HCT116 (cell line): Measurements from ENCODE around the gene BICDL2. TPM values are rescaled to one million over a fixed set of nuclear protein-coding genes. Genes with fewer than 3 reads are reported as not detected.

Source experiments
- ATAC-seq: fragments of 200-7000 bp; cut with Tn5 transposase; 2 replicates; pipeline ENCODE4 v1.9.1; 2020; ENCODE audit warnings: mild to moderate bottlenecking, moderate library complexity
- BruUV-seq: library from RNA; stranded (reverse); fragments of 400-500 nt; replicated peaks from 2 replicates; lab custom pipeline; 2021; lab: Mats Ljungman, UMichigan
- CTCF ChIA-PET: fragments of 300-600 bp; sonication (Branson Sonifier 250); formaldehyde crosslinking; loops from one replicate; lab custom pipeline; 2021; ENCODE audit warnings: antibody characterized with exemption; lab: Charles Lee
- POLR2A ChIA-PET: fragments of 300-600, 350-600 bp; sonication (Branson Sonifier 250); formaldehyde crosslinking; loops from one replicate; lab custom pipeline; 2021; ENCODE audit warnings: antibody characterized with exemption; lab: Charles Lee
- RAD21 ChIA-PET, 2 experiments: fragments of 300-600 bp; sonication (Branson Sonifier 250); formaldehyde crosslinking; loops; one replicate each; lab custom pipeline; 2023; ENCODE audit warnings: low total read pairs in 2 of 2; ENCODE audit not compliant: uncharacterized antibody in 2 of 2, unreplicated experiment in 2 of 2, low non-redundant PET in 1 of 2; lab: Charles Lee
- DNase-seq: peaks from one replicate; pipeline ENCODE4 v3.0.0-alpha.2; 2010; ENCODE audit warnings: low read depth, low spot score
- H2AFZ ChIP-seq: fragments of 200-600 bp; shearing (Covaris generic), sonication (generic); 2 replicates; pipeline ENCODE4 v1.6.1; 2017; ENCODE audit warnings: low read depth, mixed run types, mixed read lengths, antibody characterized with exemption, low read length; ENCODE audit not compliant: poor library complexity, severe bottlenecking
- H3K27ac ChIP-seq: 2 replicates; pipeline ENCODE4 v1.5.1; 2012; ENCODE audit warnings: low read depth, low read length
- H3K27me3 ChIP-seq: fragments of 200-600 bp; sonication (generic); 2 replicates; pipeline ENCODE4 v1.6.1; 2016; ENCODE audit warnings: mixed run types, low read length, mixed read lengths; ENCODE audit not compliant: insufficient read depth
- H3K36me3 ChIP-seq, 2 experiments: fragments of 200-500 bp in 1 of 2; fragments of 200-600 bp in 1 of 2; sonication (Bioruptor generic) in 1 of 2; sonication (generic) in 1 of 2; 2 replicates each; pipeline versions ENCODE4 v1.5.1 to v1.6.1; 2014 to 2016; ENCODE audit warnings: low read length in 2 of 2, inconsistent platforms in 1 of 2, mixed read lengths in 1 of 2, mixed run types in 1 of 2; ENCODE audit not compliant: insufficient read depth in 2 of 2, control insufficient read depth in 1 of 2
- H3K4me1 ChIP-seq, 2 experiments: fragments of 200-600 bp in 1 of 2; sonication (generic) in 1 of 2; 2 replicates each; pipeline versions ENCODE4 v1.5.1 to v1.6.1; 2012 to 2017; ENCODE audit warnings: low read length in 2 of 2, inconsistent platforms in 1 of 2, mild to moderate bottlenecking in 1 of 2, mixed read lengths in 1 of 2, mixed run types in 1 of 2, moderate library complexity in 1 of 2; ENCODE audit not compliant: insufficient read depth in 2 of 2, control insufficient read depth in 1 of 2
- H3K4me2 ChIP-seq: fragments of 200-600 bp; sonication (generic); 2 replicates; pipeline ENCODE4 v1.6.1; 2017; ENCODE audit warnings: mixed run types, low read length, mixed read lengths
- H3K4me3 ChIP-seq, 2 experiments: fragments of 200-600 bp in 1 of 2; sonication (generic) in 1 of 2; replicated peaks in 1 of 2; 2 replicates each; pipeline ENCODE4 v1.5.1; 2011 to 2016; ENCODE audit warnings: low read length in 2 of 2, control low read depth in 1 of 2, low read depth in 1 of 2, mild to moderate bottlenecking in 1 of 2, mixed read lengths in 1 of 2, mixed run types in 1 of 2
- H3K79me2 ChIP-seq: fragments of 200-600 bp; sonication (generic); 2 replicates; pipeline ENCODE4 v1.6.1; 2017; ENCODE audit warnings: mild to moderate bottlenecking, mixed run types, low read length, moderate library complexity, mixed read lengths; ENCODE audit not compliant: insufficient read depth
- H3K9ac ChIP-seq: fragments of 200-600 bp; sonication (generic); 2 replicates; pipeline ENCODE4 v1.6.1; 2016; ENCODE audit warnings: low read length, mixed read lengths
- H3K9me2 ChIP-seq: fragments of 200-600 bp; sonication (generic), shearing (Covaris generic); 2 replicates; pipeline ENCODE4 v1.6.1; 2017; ENCODE audit warnings: mixed run types, mild to moderate bottlenecking, moderate library complexity; ENCODE audit not compliant: insufficient read depth
- H3K9me3 ChIP-seq, 2 experiments: fragments of 200-500 bp in 1 of 2; fragments of 200-600 bp in 1 of 2; sonication (Bioruptor generic) in 1 of 2; sonication (generic) in 1 of 2; 2 replicates each; pipeline ENCODE4 v1.6.1; 2014 to 2017; ENCODE audit warnings: low read length in 2 of 2, mixed read lengths in 2 of 2, inconsistent platforms in 1 of 2, low read depth in 1 of 2, mild to moderate bottlenecking in 1 of 2, mixed run types in 1 of 2, moderate library complexity in 1 of 2; ENCODE audit not compliant: control insufficient read depth in 1 of 2, insufficient read depth in 1 of 2
- H4K20me1 ChIP-seq: fragments of 200-600 bp; sonication (generic), shearing (Covaris generic); 2 replicates; pipeline ENCODE4 v1.6.1; 2017; ENCODE audit warnings: mixed run types, mild to moderate bottlenecking, moderate library complexity; ENCODE audit not compliant: insufficient read depth
- CBX3 ChIP-seq: IDR thresholded peaks from 2 replicates; pipeline ENCODE4 v1.6.1; 2012; ENCODE audit warnings: low read depth
- CEBPB ChIP-seq: IDR thresholded peaks from 2 replicates; pipeline ENCODE4 v1.6.1; 2012; ENCODE audit warnings: low read depth
- ELF1 ChIP-seq: IDR thresholded peaks from 2 replicates; pipeline ENCODE4 v1.6.1; 2012; ENCODE audit warnings: low read depth, borderline replicate concordance
- EZH2 ChIP-seq: fragments of 200-600 bp; sonication (generic); IDR thresholded peaks from 2 replicates; pipeline ENCODE4 v1.6.1; 2017; ENCODE audit warnings: antibody characterized with exemption, mixed run types
- EZH2phosphoT487 ChIP-seq: fragments of 200-600 bp; IDR thresholded peaks from 2 replicates; pipeline ENCODE4 v1.6.1; 2018; ENCODE audit warnings: antibody characterized with exemption, borderline replicate concordance
- FOSL1 ChIP-seq: IDR thresholded peaks from 2 replicates; pipeline ENCODE4 v1.6.1; 2012; ENCODE audit warnings: low read depth
- JUND ChIP-seq: IDR thresholded peaks from 2 replicates; pipeline ENCODE4 v1.6.1; 2012
- MAX ChIP-seq: IDR thresholded peaks from 2 replicates; pipeline ENCODE4 v1.6.1; 2012
- POLR2A ChIP-seq: IDR thresholded peaks from 2 replicates; pipeline ENCODE4 v1.7.0; 2011; ENCODE audit warnings: borderline replicate concordance; ENCODE audit not compliant: insufficient read depth, insufficient read length; ENCODE audit errors: extremely low read depth
- RAD21 ChIP-seq: IDR thresholded peaks from 2 replicates; pipeline ENCODE4 v1.6.1; 2012; ENCODE audit warnings: low read depth, mild to moderate bottlenecking
- REST ChIP-seq: IDR thresholded peaks from 2 replicates; pipeline ENCODE4 v1.6.1; 2012; ENCODE audit warnings: low read depth
- SIN3A ChIP-seq: IDR thresholded peaks from 2 replicates; pipeline ENCODE4 v1.6.1; 2012; ENCODE audit warnings: low read depth
- SRF ChIP-seq: IDR thresholded peaks from 2 replicates; pipeline ENCODE4 v1.6.1; 2012; ENCODE audit warnings: low read depth
- YY1 ChIP-seq: IDR thresholded peaks from 2 replicates; pipeline ENCODE4 v1.6.1; 2011; ENCODE audit warnings: low read length, low read depth, moderate library complexity, mild to moderate bottlenecking; ENCODE audit not compliant: insufficient replicate concordance; ENCODE audit errors: extremely low read depth
- ZFX ChIP-seq: fragments of 450-650 bp; IDR thresholded peaks from 2 replicates; pipeline ENCODE4 v1.6.1; 2017
- intact Hi-C: fragments of 100-400 bp; cut with micrococcal nuclease; formaldehyde crosslinking; loops from 2 replicates; pipeline ENCODE4 v1.10.0; 2022
- total RNA-seq: library from RNA; stranded (reverse); gene quantifications from one replicate; pipeline ENCODE4 v1.2.1, GENCODE V29; 2021; ENCODE audit not compliant: unreplicated experiment

Gene BICDL2
- total RNA-seq, 1 experiment from 2014 or later: 21.3 TPM

GRCh38 chr16:2987833-2988232 is 48.9 kb downstream of the BICDL2 start:
- H3K9me2 ChIP-seq: no peaks in the 10 kb centered on the region
- H3K27ac ChIP-seq: no peak overlapping the region
- no peak overlapping the region for H2AFZ ChIP-seq
- no peak overlapping the region for H3K4me2 ChIP-seq
- H3K27me3 ChIP-seq: no peaks in the 10 kb centered on the region
- no peak overlapping the region for H3K9ac ChIP-seq
- ATAC-seq (no peak), DNase-seq (no peak)
- TF ChIP-seq ZFX: no peak
- no peak for TF ChIP-seq CEBPB
- TF ChIP-seq REST: no peak
- TF ChIP-seq SRF: no peak
- TF ChIP-seq SIN3A: no peak
- no peak for TF ChIP-seq FOSL1
- no peak for TF ChIP-seq RAD21
- TF ChIP-seq CBX3: no peak
- no peak for TF ChIP-seq JUND
- TF ChIP-seq EZH2phosphoT487: no peak
- TF ChIP-seq EZH2: no peak
- TF ChIP-seq ELF1: no peak
- no peak for TF ChIP-seq MAX
- TF ChIP-seq YY1: no peak
- TF ChIP-seq POLR2A: no peak
- no peaks in the 10 kb centered on the region for H3K36me3 ChIP-seq
- intact Hi-C loops: no loop called here
- ChIA-PET RAD21 (no interaction called here), POLR2A (no interaction called here), CTCF (no interaction called here)
- H3K79me2 ChIP-seq: no peaks in the 10 kb centered on the region
- peaks cover 20 to 36% of the 10 kb centered on the region in 2 experiments for H3K4me1 ChIP-seq
- BruUV-seq: no TSS peak
- H4K20me1 ChIP-seq: no peaks in the 10 kb centered on the region
- no peak overlapping the region for H3K4me3 ChIP-seq
- H3K9me3 ChIP-seq: no peaks in the 10 kb centered on the region
